Mucosa of rectum (tissue), 2 donors: Measurements from ENCODE around the gene MAP9.
"Not testable (repeated sequence)": the region's sequence is repeated elsewhere in the genome, so short reads cannot be mapped to it uniquely, and the experiment has no call there.

ENCODE experiments used
- H3K27ac ChIP-seq, 2 donors: one replicate each; pipeline ENCODE4 v1.7.0; 2013; ENCODE audit warnings: inconsistent platforms in 2 of 2, low read depth in 2 of 2, low read length in 2 of 2
- H3K27me3 ChIP-seq, 2 donors: one replicate each; pipeline ENCODE4 v1.7.0; 2013; ENCODE audit warnings: low read length in 2 of 2; ENCODE audit not compliant: control insufficient read depth in 2 of 2, insufficient read depth in 2 of 2
- H3K36me3 ChIP-seq, 2 donors: one replicate each; pipeline ENCODE4 v1.7.0; 2013; ENCODE audit warnings: low read length in 2 of 2; ENCODE audit not compliant: control insufficient read depth in 2 of 2, insufficient read depth in 2 of 2
- H3K4me1 ChIP-seq, 2 donors: one replicate each; pipeline ENCODE4 v1.7.0; 2013; ENCODE audit warnings: low read length in 2 of 2, mild to moderate bottlenecking in 1 of 2; ENCODE audit not compliant: control insufficient read depth in 2 of 2, insufficient read depth in 2 of 2
- H3K4me3 ChIP-seq, 2 donors: one replicate each; pipeline ENCODE4 v1.7.0; 2013; ENCODE audit warnings: low read length in 2 of 2
- H3K9ac ChIP-seq, 2 donors: one replicate each; pipeline ENCODE4 v1.7.0; 2013; ENCODE audit warnings: low read length in 2 of 2, low read depth in 1 of 2, mild to moderate bottlenecking in 1 of 2
- H3K9me3 ChIP-seq, 2 donors: one replicate each; pipeline ENCODE4 v1.7.0; 2013; ENCODE audit warnings: low read length in 2 of 2; ENCODE audit not compliant: control insufficient read depth in 2 of 2
- donor health status: healthy.
- donor health status: Normal muscosa, but diverticular disease.

Gene MAP9

GRCh38 chr4:155312027-155312426 lies 64.7 kb downstream of the MAP9 start:
- not testable (repeated sequence) for H3K4me3 ChIP-seq, H3K4me1 ChIP-seq, H3K36me3 ChIP-seq, H3K27me3 ChIP-seq, H3K9ac ChIP-seq, H3K9me3 ChIP-seq
- peak overlapping the region in 1 of 2 donors; percentile 48 for H3K27ac ChIP-seq

GRCh38 chr4:155307731-155308277 lies 69.0 kb downstream of the MAP9 start:
- H3K27ac ChIP-seq, result peak overlapping the region; percentile 24 to 71
- no peak overlapping the region for H3K9ac ChIP-seq
- no peaks in the 10 kb centered on the region for H3K36me3 ChIP-seq

GRCh38 chr4:155305619-155306018 lies 71.1 kb downstream of the MAP9 start:
- Histone ChIP-seq H3K27ac (no peak overlapping the region), H3K9me3 (no peaks in the 10 kb centered on the region), H3K4me1 (peaks cover 2 to 6% of the 10 kb centered on the region in 2 donors), H3K9ac (no peak overlapping the region), H3K4me3 (no peak overlapping the region), H3K27me3 (no peaks in the 10 kb centered on the region), H3K36me3 (no peaks in the 10 kb centered on the region)

More at GRCh38 chr4:155307731-155308277, 69.0 kb downstream of the MAP9 start:
- Histone ChIP-seq H3K4me1 (peaks cover 2 to 6% of the 10 kb centered on the region in 2 donors), H3K27me3 (no peaks in the 10 kb centered on the region), H3K4me3 (no peak overlapping the region), H3K9me3 (no peaks in the 10 kb centered on the region)

GRCh38 chr4:155304375-155304774 lies 72.4 kb downstream of the MAP9 start:
- Histone ChIP-seq H3K4me1 (peaks cover 2 to 9% of the 10 kb centered on the region in 2 donors), H3K27me3 (no peaks in the 10 kb centered on the region), H3K9me3 (no peaks in the 10 kb centered on the region), H3K36me3 (no peaks in the 10 kb centered on the region), H3K9ac (no peak overlapping the region), H3K4me3 (no peak overlapping the region), H3K27ac (peak overlapping the region; percentile 64)

- peaks cover 3 to 4% of the 10 kb centered on the region in 2 donors for H3K9me3 ChIP-seq
- no peak overlapping the region for H3K4me3 ChIP-seq
- H3K9ac ChIP-seq, result no peak overlapping the region
- H3K36me3 ChIP-seq, result no peaks in the 10 kb centered on the region
- no peaks in the 10 kb centered on the region for H3K27me3 ChIP-seq
- peaks cover 0 to 2% of the 10 kb centered on the region in 2 donors for H3K4me1 ChIP-seq
- H3K27ac ChIP-seq, result peak overlapping the region in 1 of 2 donors; percentile 13
These were observed 77.7 kb downstream of the MAP9 start for GRCh38 chr4:155299103-155299502.
